ENCODE results near the gene MCAT.

MCAT gene

DNA sequence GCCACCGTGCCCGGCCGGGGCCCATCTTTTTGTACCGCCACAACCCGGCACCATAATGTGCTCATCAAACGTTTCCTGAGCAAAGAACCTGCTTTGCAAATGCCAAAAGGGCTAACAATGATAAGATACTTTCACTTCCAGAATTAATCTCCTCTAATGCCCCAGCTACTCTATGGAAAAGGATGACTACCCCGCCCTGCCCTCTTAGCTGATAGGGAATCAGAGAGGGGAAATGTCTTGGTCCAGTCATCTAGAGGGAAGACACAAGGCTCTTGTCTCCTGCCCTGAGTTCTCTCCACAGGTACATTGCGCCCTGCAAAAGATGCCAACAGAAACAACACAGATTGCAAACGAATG lies 54.6 kb downstream of the MCAT start:
- H3K4me3 ChIP-seq (ENCODE audit: low read depth, low read length), result peak overlapping the region; percentile 85
- TF ChIP-seq, protein P1, sequence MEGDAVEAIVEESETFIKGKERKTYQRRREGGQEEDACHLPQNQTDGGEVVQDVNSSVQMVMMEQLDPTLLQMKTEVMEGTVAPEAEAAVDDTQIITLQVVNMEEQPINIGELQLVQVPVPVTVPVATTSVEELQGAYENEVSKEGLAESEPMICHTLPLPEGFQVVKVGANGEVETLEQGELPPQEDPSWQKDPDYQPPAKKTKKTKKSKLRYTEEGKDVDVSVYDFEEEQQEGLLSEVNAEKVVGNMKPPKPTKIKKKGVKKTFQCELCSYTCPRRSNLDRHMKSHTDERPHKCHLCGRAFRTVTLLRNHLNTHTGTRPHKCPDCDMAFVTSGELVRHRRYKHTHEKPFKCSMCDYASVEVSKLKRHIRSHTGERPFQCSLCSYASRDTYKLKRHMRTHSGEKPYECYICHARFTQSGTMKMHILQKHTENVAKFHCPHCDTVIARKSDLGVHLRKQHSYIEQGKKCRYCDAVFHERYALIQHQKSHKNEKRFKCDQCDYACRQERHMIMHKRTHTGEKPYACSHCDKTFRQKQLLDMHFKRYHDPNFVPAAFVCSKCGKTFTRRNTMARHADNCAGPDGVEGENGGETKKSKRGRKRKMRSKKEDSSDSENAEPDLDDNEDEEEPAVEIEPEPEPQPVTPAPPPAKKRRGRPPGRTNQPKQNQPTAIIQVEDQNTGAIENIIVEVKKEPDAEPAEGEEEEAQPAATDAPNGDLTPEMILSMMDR (IDR thresholded peaks at IDR 0.05; ENCODE audit: low read depth, low read length), result no peak

DNA sequence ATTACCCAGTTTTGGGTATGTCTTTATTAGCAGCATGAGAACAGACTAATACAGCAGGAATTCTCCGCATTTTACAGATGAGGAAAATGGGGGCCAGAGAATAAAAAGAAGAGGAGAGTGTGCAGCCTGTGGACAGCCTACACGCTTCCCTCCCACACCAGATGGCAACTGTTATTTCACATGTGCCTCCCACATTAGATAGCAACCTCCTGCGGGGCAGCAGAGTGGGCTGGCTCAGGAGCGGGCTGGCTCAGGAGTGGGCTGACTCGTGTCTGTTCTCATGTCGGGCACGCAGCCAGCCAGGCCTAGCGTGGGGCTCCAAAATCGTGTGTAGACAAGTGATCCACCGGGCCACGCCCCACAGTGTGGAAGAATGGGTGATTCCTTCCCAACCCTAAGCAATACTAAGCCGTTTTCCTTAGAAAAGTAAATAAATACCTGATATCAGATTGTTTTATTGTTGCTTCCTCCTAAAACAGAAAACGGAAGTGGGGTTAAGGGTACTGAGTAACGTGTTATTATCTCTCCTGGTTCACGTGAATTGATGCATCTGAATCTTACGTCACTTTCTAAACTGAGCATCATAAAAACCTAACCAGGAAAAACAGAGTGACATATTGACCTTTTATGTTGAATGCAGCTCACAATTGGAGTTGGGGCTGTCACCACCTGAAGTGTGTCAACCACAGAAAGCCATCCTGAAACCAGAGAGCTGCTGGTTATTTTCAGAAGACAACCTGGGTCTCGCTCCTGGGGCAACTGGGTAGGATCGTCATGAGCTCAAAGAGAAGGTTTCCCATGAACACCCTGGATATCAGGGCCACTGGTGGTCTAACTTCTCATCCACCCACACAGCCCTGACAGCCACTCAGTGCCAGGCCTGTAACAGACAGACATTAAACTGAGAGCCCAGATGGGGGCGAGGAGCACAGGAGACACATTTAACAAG lies 57.3 kb downstream of the MCAT start:
- H3K4me3 ChIP-seq (ENCODE audit: low read depth, low read length), result no peak overlapping the region
- TF ChIP-seq, protein P1 (IDR thresholded peaks at IDR 0.05; ENCODE audit: low read depth, low read length), result no peak
